ENCODE data around the gene ADRA2C.

Gene ADRA2C

GRCh38 chr4:3749081-3749480 lies 17.1 kb upstream of the ADRA2C start:
- TF ChIP-seq CTCF (IDR thresholded peaks at IDR 0.05; ENCODE audit: low read depth, low read length), result no peak
- DNase-seq (ENCODE audit: extremely low read depth, low read depth), result no peak

- DNase-seq (ENCODE audit: extremely low read depth, low read depth), result no peak
- TF ChIP-seq CTCF (IDR thresholded peaks at IDR 0.05; ENCODE audit: low read depth, low read length), result no peak
Observed at GRCh38 chr4:3750334-3750733, 15.9 kb upstream of the ADRA2C start.

GRCh38 chr4:3752022-3752421 lies 14.2 kb upstream of the ADRA2C start:
- no peak for TF ChIP-seq CTCF (IDR thresholded peaks at IDR 0.05; ENCODE audit: low read depth, low read length)
- DNase-seq (ENCODE audit: extremely low read depth, low read depth), result no peak

- no peak for DNase-seq (ENCODE audit: extremely low read depth, low read depth)
- TF ChIP-seq CTCF (IDR thresholded peaks at IDR 0.05; ENCODE audit: low read depth, low read length), result no peak
Observed at GRCh38 chr4:3753726-3754412, 12.3 kb upstream of the ADRA2C start.

- no peak for DNase-seq (ENCODE audit: extremely low read depth, low read depth)
- no peak for TF ChIP-seq CTCF (IDR thresholded peaks at IDR 0.05; ENCODE audit: low read depth, low read length)
Observed at GRCh38 chr4:3756343-3757059, 9.7 kb upstream of the ADRA2C start.

- TF ChIP-seq CTCF (IDR thresholded peaks at IDR 0.05; ENCODE audit: low read depth, low read length), result no peak
- no peak for DNase-seq (ENCODE audit: extremely low read depth, low read depth)
Observed at GRCh38 chr4:3759236-3759635, 6.9 kb upstream of the ADRA2C start.

GRCh38 chr4:3760346-3760745 lies 5.8 kb upstream of the ADRA2C start:
- DNase-seq (ENCODE audit: extremely low read depth, low read depth), result no peak
- TF ChIP-seq CTCF (IDR thresholded peaks at IDR 0.05; ENCODE audit: low read depth, low read length), result no peak
